HepG2 (cell line): ENCODE data around the gene AARSD1. TPM values are rescaled to one million over a fixed set of nuclear protein-coding genes. Genes with fewer than 3 reads are reported as not detected.

Experiments
- ARNT2 ChIP-seq: sonication (generic); formaldehyde crosslinking; IDR thresholded peaks from 2 replicates; pipeline ENCODE4 v1.8.0; 2022; ENCODE audit warnings: mild to moderate bottlenecking, low read depth, missing genetic modification reagents, moderate library complexity
- FOSL2 ChIP-seq: sonication (generic); formaldehyde crosslinking; IDR thresholded peaks from 2 replicates; pipeline ENCODE4 v1.4.0; 2020; ENCODE audit warnings: missing genetic modification reagents
- FOXA1 ChIP-seq, 2 experiments: fragments of 450-650 bp in 1 of 2; sonication (generic) in 1 of 2; formaldehyde crosslinking in 1 of 2; IDR thresholded peaks; 2 replicates each; pipeline versions ENCODE4 v1.4.0 to v1.6.1; 2016 to 2020; ENCODE audit warnings: missing genetic modification reagents in 1 of 2
- HHEX ChIP-seq: IDR thresholded peaks from 2 replicates; pipeline ENCODE4 v1.6.1; 2016; ENCODE audit warnings: control low read depth
- HNRNPUL1 ChIP-seq: fragments of 200-400 bp; formaldehyde crosslinking; IDR thresholded peaks from 2 replicates; pipeline ENCODE4 v1.6.1; 2017; ENCODE audit warnings: low read depth, mild to moderate bottlenecking, low read length, moderate library complexity
- JUNB ChIP-seq: sonication (generic); formaldehyde crosslinking; IDR thresholded peaks from 2 replicates; pipeline ENCODE4 v1.8.0; 2022; ENCODE audit warnings: missing genetic modification reagents, mild to moderate bottlenecking, borderline replicate concordance
- MIER2 ChIP-seq: IDR thresholded peaks from 2 replicates; pipeline ENCODE4 v1.6.1; 2016; ENCODE audit warnings: missing biosample characterization, missing genetic modification reagents
- RFX1 ChIP-seq: fragments of 450-650 bp; IDR thresholded peaks from 2 replicates; pipeline ENCODE4 v1.6.1; 2017
- RNF2 ChIP-seq: fragments of 450-650 bp; conservative IDR thresholded peaks from 2 replicates; pipeline ENCODE4 v1.6.1; 2016; ENCODE audit warnings: low read depth
- TBP ChIP-seq: sonication (generic); formaldehyde crosslinking; IDR thresholded peaks from 2 replicates; pipeline ENCODE4 v1.5.0; 2020; ENCODE audit warnings: missing genetic modification reagents
- ZNF382 ChIP-seq: sonication (generic); formaldehyde crosslinking; IDR thresholded peaks from 2 replicates; pipeline ENCODE4 v1.5.0; 2020; ENCODE audit warnings: missing genetic modification reagents, mild to moderate bottlenecking, borderline replicate concordance
- ZNF501 ChIP-seq: sonication (generic); formaldehyde crosslinking; IDR thresholded peaks from 2 replicates; pipeline ENCODE4 v1.5.1; 2020; ENCODE audit warnings: mild to moderate bottlenecking, moderate library complexity, missing genetic modification reagents
- ZNF577 ChIP-seq: sonication (generic); formaldehyde crosslinking; IDR thresholded peaks from 2 replicates; pipeline ENCODE4 v1.4.0; 2020; ENCODE audit warnings: mild to moderate bottlenecking, low read depth, missing genetic modification reagents, borderline replicate concordance
- polyA plus RNA-seq, 8 experiments: library from polyadenylated mRNA; depleted of rRNA in 3 of 8; stranded (reverse) in 7 of 8; unstranded in 1 of 8; fragments of >200 nt; fragmentation: Illumina TruSeq in 4 of 8; extraction: Trizol in 4 of 8; gene quantifications; 2 replicates each; pipeline versions ENCODE4 v1.2.1 to v1.2.3, GENCODE V29; 2011 to 2016; ENCODE audit warnings: low read depth in 4 of 8, missing spikeins in 1 of 8, mixed read lengths in 1 of 8; ENCODE audit not compliant: insufficient read depth in 1 of 8
- total RNA-seq, 5 experiments: library from RNA; depleted of rRNA; stranded (reverse); fragments of >200 nt; fragmentation: Illumina TruSeq; extraction: Trizol; gene quantifications; 2 replicates each; pipeline ENCODE4 v1.2.3, GENCODE V29; 2016; ENCODE audit warnings: low read depth in 1 of 5
- TF ChIP-seq, protein P1 (sequence below): sonication (generic); formaldehyde crosslinking; IDR thresholded peaks from 2 replicates; pipeline ENCODE4 v1.4.0; 2020; ENCODE audit warnings: missing genetic modification reagents
- TF ChIP-seq, protein P2 (sequence below): sonication (generic); formaldehyde crosslinking; IDR thresholded peaks from 2 replicates; pipeline ENCODE4 v1.4.0; 2020; ENCODE audit warnings: missing genetic modification reagents
- TF ChIP-seq, protein P3 (sequence below): sonication (generic); formaldehyde crosslinking; IDR thresholded peaks from 2 replicates; pipeline ENCODE4 v1.8.1; 2023; ENCODE audit warnings: mild to moderate bottlenecking, missing genetic modification reagents
- TF ChIP-seq, protein P4 (sequence below): sonication (generic); formaldehyde crosslinking; IDR thresholded peaks from 2 replicates; pipeline ENCODE4 v1.5.1; 2020; ENCODE audit warnings: missing genetic modification reagents, mild to moderate bottlenecking, borderline replicate concordance

AARSD1 gene
- total and polyA plus RNA-seq, 2 of the 13 experiments (the other 11 are each of a cell fraction or from before 2014, with no cell fraction given) = 24.7 to 29.3 TPM

DNA sequence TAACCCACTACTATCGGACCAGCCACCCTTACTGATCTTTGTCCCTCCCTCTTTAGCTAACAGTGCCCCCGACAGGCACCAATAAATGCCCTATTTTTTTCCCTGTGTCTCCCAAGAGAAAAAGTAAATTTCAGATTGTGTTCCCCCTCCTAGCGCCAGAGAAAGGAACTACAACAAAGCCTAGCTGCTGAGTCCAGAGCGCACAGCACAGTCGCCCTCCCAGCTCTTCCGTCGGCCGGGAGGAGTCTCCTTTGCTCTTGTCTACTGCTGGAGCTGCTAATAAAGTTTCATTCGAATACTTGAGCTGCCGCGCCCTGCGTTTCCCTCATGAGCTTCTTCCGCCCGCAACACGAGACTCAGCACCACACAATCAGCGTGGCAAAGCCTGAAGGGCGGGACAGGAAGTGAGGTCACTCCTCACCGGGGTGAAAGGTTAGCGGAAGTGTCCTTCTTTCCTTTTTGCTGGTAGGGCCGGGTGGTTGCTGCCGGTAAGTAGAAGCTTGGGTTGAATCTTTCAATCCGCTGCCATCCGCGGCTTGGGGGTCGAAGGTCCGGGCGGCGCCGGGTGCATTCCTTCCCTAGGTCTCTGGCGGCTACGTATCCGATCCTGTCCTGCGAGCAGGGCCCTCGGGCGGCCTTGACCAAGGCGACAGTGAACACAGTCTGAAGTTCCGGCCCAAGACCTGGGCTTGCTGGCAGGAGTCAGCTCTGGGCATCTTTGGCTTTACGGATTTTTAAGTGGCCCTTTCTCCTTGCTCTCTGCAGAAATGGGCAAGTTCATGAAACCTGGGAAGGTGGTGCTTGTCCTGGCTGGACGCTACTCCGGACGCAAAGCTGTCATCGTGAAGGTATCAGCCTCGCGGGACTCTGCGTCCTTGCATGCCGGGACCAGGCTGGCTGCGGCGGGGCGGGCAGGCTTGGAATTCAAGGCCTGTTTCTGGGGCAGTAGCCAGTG lies 34.0 kb upstream of the AARSD1 start, which contains the start of gene RPL27 (continued):
- TF ChIP-seq ZNF501 (peak; percentile 100), FOXA1 (IDR thresholded peaks at IDR 0.05) (no peak), FOXA1 (CRISPR knock-in tag; IDR thresholded peaks at IDR 0.05) (peak; percentile 58; the same call in 1 of the 2 replicates), JUNB (CRISPR knock-in tag) (no peak), FOSL2 (peak; percentile 86), HNRNPUL1 (no peak), RNF2 (peak; percentile 86), RFX1 (no peak), MIER2 (CRISPR knock-in tag) (peak; percentile 89), ARNT2 (CRISPR knock-in tag) (peak; percentile 94; the same call in 1 of the 2 replicates), ZNF382 (CRISPR knock-in tag) (no peak), TBP (CRISPR knock-in tag) (no peak), ZNF577 (no peak), HHEX (peak; percentile 92)
- TF ChIP-seq, protein P1, sequence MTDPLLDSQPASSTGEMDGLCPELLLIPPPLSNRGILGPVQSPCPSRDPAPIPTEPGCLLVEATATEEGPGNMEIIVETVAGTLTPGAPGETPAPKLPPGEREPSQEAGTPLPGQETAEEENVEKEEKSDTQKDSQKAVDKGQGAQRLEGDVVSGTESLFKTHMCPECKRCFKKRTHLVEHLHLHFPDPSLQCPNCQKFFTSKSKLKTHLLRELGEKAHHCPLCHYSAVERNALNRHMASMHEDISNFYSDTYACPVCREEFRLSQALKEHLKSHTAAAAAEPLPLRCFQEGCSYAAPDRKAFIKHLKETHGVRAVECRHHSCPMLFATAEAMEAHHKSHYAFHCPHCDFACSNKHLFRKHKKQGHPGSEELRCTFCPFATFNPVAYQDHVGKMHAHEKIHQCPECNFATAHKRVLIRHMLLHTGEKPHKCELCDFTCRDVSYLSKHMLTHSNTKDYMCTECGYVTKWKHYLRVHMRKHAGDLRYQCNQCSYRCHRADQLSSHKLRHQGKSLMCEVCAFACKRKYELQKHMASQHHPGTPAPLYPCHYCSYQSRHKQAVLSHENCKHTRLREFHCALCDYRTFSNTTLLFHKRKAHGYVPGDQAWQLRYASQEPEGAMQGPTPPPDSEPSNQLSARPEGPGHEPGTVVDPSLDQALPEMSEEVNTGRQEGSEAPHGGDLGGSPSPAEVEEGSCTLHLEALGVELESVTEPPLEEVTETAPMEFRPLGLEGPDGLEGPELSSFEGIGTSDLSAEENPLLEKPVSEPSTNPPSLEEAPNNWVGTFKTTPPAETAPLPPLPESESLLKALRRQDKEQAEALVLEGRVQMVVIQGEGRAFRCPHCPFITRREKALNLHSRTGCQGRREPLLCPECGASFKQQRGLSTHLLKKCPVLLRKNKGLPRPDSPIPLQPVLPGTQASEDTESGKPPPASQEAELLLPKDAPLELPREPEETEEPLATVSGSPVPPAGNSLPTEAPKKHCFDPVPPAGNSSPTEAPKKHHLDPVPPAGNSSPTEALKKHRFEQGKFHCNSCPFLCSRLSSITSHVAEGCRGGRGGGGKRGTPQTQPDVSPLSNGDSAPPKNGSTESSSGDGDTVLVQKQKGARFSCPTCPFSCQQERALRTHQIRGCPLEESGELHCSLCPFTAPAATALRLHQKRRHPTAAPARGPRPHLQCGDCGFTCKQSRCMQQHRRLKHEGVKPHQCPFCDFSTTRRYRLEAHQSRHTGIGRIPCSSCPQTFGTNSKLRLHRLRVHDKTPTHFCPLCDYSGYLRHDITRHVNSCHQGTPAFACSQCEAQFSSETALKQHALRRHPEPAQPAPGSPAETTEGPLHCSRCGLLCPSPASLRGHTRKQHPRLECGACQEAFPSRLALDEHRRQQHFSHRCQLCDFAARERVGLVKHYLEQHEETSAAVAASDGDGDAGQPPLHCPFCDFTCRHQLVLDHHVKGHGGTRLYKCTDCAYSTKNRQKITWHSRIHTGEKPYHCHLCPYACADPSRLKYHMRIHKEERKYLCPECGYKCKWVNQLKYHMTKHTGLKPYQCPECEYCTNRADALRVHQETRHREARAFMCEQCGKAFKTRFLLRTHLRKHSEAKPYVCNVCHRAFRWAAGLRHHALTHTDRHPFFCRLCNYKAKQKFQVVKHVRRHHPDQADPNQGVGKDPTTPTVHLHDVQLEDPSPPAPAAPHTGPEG (CRISPR knock-in tag) = peak; percentile 66
- TF ChIP-seq, protein P2, sequence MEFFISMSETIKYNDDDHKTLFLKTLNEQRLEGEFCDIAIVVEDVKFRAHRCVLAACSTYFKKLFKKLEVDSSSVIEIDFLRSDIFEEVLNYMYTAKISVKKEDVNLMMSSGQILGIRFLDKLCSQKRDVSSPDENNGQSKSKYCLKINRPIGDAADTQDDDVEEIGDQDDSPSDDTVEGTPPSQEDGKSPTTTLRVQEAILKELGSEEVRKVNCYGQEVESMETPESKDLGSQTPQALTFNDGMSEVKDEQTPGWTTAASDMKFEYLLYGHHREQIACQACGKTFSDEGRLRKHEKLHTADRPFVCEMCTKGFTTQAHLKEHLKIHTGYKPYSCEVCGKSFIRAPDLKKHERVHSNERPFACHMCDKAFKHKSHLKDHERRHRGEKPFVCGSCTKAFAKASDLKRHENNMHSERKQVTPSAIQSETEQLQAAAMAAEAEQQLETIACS (CRISPR knock-in tag) = no peak
- TF ChIP-seq, protein P3, sequence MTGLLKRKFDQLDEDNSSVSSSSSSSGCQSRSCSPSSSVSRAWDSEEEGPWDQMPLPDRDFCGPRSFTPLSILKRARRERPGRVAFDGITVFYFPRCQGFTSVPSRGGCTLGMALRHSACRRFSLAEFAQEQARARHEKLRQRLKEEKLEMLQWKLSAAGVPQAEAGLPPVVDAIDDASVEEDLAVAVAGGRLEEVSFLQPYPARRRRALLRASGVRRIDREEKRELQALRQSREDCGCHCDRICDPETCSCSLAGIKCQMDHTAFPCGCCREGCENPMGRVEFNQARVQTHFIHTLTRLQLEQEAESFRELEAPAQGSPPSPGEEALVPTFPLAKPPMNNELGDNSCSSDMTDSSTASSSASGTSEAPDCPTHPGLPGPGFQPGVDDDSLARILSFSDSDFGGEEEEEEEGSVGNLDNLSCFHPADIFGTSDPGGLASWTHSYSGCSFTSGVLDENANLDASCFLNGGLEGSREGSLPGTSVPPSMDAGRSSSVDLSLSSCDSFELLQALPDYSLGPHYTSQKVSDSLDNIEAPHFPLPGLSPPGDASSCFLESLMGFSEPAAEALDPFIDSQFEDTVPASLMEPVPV (CRISPR knock-in tag) = peak; percentile 92
- TF ChIP-seq, protein P4, sequence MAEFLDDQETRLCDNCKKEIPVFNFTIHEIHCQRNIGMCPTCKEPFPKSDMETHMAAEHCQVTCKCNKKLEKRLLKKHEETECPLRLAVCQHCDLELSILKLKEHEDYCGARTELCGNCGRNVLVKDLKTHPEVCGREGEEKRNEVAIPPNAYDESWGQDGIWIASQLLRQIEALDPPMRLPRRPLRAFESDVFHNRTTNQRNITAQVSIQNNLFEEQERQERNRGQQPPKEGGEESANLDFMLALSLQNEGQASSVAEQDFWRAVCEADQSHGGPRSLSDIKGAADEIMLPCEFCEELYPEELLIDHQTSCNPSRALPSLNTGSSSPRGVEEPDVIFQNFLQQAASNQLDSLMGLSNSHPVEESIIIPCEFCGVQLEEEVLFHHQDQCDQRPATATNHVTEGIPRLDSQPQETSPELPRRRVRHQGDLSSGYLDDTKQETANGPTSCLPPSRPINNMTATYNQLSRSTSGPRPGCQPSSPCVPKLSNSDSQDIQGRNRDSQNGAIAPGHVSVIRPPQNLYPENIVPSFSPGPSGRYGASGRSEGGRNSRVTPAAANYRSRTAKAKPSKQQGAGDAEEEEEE (CRISPR knock-in tag) = 0 out of 2 replicates have a peak, but pooled peaks have one; percentile 78
